GM21529 (cell line): ENCODE data around the gene BPIFA1.

Experiments used
- ATAC-seq: cut with Tn5 transposase; IDR thresholded peaks from one replicate; pipeline ENCODE4 v1.9.1; 2021; ENCODE audit not compliant: unreplicated experiment

BPIFA1 gene

DNA sequence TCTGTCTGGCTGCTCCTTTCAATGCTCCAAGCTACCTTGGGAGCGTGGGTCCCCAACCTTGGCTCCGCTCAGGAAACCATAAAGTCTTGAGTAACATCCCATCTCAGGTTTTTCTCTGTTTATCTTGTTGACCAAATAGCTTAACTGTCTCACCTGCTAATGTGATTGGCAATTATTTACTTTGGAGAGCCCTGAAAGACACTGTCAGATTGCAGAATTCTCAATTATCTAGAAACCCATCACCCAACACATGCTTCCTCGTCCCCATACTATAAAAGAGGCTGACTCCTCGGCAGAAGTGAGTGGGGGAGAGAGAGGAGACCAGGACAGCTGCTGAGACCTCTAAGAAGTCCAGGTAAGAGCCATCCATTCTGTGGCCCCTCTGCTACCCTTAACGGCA is at the start of gene BPIFA1:
BPIFA1 (plus strand) TSS at position 301 of the 400 bp plus-strand sequence. CDS start 1,716 bp downstream, outside the sequence.
- no peak for ATAC-seq

DNA sequence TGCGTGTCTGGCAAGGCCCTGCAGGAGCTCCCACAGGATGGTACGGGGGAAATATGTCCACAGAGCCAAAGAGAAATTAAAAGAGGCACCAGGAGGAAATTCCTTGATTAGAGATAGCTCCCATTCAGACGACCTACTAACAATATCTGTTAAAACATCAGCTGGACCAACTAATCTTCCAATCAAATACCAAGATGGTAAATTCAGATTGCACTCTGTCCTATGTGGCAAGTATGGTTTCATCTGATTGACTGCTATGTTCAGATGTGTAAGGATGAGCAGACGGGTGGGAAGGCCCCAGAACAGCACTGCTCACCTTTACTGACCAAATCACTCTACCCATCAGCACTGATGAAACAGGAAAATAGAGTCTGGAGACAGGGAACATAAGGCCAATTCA is 48.3 kb upstream of the BPIFA1 start:
- ATAC-seq, result no peak

DNA sequence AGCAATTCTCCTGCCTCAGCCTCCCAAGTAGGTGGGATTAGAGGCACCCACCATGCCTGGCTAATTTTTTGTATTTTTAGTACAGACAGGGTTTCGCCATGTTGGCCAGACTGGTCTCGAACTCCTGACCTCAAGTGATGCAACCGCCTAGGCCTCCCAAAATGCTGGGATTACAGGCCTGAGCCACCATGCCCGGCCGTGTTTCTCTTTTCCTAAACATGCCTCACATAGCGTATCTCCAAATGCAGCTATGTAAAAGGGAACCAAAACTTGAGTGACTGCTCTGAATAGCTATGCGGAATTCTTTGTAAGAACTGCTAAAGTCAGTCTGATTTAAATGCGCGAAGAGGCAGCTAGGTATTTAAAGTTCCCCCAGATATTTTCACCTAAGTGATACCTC is 47.4 kb upstream of the BPIFA1 start:
- no peak for ATAC-seq

DNA sequence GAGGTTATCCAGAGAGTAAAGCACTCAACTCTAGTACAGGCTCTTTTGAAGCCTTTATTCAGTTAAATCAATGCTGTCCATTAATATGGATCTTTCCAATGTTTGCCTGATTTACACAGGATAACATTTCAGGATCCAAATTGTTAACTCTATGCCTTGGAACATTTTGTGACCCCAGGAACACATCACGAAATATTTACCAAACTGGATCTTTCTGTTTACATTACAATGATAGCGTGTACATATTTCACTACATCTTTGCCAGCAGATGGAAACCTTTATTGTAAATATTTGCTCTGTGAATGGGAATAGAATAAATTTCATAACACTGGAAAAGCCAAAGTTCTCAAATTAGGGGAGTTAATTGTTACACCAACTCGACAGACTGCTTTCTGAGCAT is 44.3 kb upstream of the BPIFA1 start:
- ATAC-seq, result no peak

DNA sequence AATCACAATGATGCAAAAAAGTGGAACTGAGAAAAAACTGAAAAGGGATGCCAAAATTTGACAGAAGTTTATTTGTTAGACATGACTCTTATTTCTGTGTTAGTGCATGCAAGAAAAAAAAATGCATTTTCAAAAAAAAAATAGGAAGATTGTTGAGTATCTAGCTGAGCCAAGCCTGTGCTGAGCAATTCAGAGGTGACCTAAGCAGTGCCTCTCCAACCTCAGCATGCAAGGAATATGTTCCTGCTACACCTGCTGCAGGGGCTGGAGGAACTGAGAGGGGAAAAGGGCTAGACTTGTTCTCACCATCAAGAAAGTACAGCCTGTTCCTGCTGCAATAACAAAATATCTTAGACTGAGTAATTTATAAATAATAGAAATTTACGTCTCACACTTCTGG is 43.8 kb upstream of the BPIFA1 start:
- ATAC-seq, result no peak

DNA sequence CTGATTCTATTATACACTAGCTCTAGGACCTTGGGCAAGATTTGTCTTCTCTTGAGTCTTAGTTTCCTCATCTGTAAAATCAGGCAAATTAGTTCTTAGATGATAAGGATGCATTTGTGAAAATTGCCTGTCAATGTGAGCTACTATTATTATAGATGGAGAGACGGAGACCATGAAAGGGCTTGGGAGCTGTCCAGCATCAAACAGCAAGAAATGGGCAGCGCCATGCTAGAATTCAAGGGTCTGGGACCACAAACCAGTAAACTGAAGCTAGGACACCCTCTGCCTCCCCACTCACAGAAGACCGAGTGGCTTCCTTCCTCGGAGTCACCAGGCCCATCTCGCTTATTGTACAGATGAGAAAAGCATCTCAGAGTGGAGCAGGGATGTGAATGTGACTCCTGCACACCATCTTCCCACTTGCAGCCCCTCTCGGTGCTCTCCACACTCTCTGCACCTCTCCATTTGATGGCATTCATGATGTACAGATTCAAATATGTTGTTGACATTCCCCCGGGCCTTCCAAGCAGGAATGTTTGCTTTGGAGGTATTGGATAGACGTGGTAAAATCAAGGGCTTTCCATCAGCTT is 42.8 kb upstream of the BPIFA1 start:
- no peak for ATAC-seq

DNA sequence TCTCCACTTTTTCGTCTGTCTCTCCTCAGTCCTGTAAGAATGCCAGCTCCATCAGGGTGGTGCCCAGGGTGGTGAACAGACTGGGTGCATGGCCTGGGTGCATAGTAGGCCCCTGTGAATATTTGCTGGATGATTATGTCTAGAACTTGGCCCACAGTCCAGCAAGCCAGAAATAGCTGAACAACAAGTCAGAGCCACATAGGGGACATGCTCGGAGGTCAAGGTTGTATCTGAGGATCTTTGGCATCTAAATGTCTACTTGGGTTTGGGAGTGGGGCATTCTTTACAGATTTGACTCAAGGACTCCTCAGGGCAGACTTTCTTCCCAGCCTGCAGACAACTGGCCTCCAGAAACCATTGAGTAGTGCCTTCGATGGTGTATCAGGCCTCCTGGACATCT is 36.8 kb upstream of the BPIFA1 start:
- no peak for ATAC-seq

DNA sequence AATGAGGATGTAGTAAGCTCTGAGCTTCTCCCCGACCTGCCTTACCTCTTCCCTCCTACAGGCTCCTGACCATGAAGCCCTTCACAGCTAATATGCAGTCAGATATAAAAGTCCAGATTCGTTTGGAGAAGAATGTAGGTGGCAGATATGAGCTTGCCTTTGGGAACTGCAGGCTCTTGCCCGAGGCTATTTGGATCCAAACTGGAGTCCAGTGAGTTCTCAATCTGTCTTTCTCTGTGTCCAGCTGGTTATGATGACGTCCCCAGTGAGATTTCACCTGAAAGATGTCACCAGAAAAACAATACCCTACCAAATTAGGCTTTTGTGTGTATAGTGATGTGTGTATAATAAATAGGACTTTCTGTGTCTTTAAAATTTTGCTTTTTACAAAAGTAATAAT is 33.3 kb upstream of the BPIFA1 start:
- no peak for ATAC-seq

DNA sequence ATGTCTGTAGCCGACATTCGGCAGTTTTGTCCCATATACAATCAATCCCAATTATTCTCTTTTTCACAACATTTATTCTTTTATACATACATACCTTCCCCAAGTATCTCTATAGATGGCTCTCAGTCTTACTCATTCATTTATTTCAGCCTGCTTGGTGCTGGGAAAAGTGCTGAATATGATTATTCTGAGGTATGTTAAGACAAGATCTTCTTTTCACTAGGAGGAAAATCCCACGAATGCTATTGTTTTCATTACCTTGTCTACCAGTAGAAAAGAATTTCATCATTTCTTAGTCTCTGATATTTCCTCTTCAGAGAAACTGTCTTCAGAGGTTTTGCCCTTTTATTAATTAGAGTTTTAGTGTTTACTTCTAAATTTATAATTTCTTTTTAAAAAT is 32.4 kb upstream of the BPIFA1 start:
- ATAC-seq, result no peak

DNA sequence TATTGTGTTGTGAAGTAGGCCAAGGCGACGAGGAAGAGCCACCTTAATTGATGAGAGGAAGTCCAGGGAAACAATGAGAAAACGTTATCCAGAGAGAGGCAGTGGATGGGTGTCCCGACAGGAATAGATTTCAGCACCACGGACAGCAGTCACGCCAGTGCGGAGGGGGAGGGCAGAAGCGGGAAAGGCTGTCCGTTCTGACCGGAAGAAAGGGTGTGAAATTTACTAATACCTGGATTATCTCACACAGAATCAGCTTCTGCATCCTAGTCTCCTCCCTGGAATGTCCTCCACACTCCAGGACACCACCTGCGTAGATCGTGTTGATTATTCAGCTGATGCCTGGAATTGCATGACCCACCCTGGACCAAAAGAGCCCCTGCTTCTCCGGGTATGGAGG is 26.0 kb upstream of the BPIFA1 start:
- ATAC-seq, result no peak

DNA sequence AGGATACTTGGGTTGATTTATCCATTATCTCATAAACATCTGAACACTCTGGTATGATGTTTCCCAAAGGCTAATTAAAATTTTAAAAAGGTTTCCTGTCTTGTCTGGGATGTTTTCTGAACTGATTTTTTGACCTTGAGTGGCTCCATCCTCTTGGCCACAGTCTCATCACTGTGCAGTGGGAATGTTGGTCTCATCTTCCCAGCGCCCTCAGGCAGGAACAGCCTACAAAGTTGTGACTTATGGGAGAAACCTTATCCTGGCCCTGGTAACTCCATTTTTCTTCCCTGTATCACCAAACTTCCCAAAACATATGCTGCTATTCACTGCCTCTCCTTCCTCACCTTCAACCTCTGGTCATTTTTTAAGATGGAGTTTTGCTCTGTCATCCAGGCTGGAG is 25.4 kb upstream of the BPIFA1 start:
- ATAC-seq, result no peak

DNA sequence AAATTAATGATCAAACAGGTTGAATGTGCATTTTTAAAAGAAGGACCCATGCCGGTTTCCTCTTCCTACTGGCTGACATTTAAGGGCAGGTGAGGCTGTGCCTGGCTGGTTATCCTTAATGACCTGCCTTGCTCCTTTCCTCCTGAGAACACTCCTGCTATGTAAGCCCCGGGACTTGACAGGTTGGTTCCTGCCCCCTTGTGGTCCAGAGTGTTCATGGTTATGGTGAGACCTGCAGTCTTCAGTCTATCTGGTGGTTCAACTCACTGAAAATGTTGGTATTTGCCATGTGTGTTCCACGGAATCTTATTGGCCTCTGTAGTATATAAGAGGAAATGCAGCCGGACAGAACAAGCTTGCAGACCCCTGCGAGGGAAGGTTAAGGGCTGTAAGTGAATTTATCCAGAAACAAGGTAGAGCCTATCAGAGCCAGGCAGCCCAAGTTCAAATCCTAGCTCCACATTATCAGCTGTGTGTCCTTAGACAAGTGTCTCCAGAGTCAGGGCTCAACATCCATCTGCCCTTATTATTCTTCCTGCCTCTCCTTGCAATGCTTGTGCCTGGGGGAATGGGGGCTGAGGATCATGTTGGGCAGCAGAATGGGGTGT is 23.9 kb upstream of the BPIFA1 start:
- ATAC-seq, result no peak

DNA sequence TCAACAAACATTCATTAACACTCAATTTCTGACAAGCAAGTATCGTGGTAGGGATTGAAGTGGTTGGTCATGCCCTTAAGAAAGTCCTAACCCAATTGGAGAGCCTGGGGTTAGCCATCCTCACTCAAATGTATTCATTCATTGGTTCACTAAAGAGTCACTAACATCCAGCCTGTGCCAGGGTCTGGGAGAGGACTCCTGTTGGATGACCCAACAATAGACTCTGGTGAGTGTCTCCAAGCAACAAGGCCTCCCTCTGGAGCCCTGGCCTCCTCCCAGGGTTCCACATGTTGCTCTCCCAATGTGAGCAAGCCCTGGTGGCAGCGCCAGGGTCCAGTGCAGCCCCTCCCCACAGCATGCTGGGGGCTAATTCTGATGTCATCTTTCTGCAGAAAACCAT is 18.7 kb upstream of the BPIFA1 start, which contains the start of gene BPIFA3:
BPIFA3 (plus strand) TSS at position 301 of the 400 bp plus-strand sequence. CDS start 185 bp downstream, outside the sequence.
- ATAC-seq, result no peak

DNA sequence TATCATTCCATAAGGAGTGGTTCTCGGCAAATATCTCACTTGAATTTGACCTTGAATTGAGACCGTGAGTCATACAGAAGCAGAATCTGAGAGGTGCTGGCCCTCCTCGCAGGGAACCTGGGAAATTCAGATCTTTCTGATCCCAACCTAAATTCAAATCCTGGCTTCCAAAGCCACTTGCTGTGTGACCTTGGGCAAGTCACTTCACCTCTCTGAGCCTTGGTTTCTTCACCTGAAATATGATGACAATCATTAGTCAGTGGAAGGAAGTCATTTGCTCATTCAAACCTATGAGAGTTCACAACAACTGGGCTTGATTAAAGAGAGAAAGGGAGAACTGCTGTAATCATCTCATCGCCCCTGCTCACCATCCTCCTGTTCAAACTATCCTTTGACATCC is 11.4 kb upstream of the BPIFA1 start:
- ATAC-seq, result no peak

DNA sequence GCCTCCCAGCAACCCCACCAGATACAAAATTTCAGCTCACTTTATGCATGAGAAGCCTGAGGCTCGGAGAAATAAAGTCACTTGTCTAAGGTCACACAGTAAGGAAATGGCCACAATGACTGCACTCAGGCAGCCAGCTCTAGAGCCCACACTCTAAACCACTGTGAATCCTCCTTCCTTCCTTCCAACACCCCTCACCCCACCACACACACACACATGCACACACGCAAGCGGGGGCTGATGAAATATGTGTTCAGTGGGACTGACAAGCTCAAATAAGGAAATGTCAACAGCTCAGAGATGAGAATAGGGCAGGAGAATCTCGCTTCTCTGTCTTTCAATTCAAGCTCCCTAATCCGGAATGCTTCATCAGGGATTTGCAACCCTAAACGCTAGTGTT is 6.0 kb upstream of the BPIFA1 start:
- no peak for ATAC-seq

DNA sequence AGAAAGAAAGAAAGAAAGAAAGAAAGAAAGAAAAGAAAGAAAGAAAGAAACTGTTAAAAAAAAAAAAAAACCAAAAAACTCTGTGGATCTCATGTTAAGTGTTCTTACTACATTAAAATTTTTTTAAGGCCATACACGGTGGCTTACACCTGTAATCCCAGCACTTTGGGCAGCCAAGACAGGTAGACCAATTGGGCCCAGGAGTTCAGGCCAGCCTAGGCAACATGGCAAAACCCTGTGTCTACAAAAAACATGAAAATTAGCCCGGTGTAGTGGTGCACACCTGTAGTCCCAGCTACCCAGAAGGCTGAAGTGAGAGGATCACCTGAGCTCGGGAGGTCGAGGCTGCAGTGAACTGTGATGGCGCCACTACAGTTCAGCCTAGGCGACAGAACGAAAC is 4.6 kb upstream of the BPIFA1 start:
- no peak for ATAC-seq

DNA sequence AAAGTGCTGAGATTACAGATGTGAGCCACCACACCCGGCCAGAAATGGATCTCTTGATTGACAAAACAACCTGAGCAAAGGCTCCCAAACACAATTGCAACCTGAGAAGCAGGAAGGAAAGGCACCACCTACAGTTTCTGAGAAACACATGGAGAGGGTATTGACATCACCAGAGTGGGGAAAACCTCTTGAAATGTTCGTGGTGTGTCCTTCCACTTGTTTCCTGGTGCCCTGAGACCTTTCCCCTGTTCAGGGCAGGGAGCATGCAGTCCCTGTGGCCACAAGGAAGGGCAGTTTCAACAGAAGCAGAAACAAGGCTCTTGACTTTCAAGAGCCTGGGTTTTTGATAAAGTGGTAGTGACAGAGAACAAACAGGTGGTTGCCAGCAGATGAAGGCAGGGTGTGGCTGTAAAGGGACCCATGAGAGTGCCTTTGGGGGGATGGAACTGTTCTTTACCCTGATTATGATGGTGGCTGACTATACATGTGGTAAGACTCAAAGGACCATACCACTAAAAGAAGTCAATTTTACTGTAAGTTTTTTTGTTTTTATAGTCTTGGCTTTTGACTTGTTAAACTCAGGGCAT is 3.2 kb upstream of the BPIFA1 start:
- ATAC-seq, result no peak

DNA sequence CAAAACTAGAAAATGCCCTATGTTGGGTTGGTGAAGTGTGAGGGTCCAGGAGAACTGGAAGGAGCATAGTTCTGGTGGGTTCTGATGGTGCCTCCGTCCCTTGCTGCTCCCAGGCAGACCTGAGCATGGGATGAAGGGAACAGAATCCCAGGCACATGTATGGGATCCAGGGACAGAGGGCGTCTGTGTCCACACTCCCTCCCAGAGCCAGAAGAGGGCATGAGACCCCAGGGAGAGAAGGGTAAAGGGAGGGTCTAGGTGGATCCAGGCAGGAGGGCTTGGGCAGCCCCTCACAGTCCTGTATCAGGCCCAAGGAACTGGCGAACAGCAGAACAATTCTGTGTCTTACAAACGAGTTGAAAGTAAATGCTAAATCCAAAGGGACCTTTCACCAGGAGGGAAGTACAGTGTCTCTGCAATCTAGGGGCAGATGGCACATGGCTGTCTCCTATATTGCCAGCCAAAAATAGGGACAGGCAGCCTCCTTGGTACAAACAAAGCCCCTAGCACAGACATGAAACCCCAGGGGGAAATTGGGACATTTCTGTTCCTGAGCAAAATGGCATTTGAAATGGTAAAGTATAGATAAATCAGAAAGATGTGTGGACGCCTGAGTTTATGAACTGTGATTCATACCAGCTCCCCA is 2.5 kb upstream of the BPIFA1 start:
- no peak for ATAC-seq

DNA sequence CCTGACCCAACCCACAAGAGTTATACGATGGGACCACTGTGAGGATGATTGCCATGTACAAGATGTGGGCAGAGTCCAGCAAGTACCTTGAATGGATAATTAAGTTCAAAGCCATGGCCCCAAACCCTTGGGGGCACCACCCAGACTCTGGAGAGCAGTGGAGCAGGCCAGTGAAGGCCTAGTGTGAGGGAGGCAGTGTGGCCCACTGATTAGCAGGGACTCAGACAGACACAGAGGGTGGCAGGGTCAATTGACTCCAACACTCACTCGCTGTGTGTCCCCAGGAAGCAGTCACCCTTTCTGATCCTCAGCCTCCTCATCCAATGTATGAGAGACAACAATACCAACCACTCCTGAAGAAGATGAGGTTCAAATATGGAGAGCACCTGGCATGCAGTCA is 1.7 kb upstream of the BPIFA1 start:
- no peak for ATAC-seq

DNA sequence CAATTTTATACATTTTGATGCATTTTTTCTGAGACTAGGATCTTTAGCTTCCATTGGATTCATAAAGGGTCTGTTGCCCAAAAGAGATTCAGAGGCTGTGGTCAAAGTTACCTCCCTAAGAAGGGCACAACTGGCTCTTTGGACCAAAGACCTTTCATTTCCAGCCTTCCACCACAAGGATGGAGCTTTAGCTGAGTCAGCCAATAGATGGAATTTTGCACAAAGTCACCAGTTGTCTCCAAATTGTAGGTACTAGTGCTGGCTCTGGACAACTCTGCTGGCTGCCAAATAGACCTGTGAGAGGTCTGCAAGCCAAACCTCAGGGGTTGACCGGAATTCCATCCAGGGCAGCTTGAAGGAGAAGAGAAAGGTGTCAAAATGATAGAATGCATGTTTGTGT is 555 bp downstream of the BPIFA1 start:
- ATAC-seq, result no peak

DNA sequence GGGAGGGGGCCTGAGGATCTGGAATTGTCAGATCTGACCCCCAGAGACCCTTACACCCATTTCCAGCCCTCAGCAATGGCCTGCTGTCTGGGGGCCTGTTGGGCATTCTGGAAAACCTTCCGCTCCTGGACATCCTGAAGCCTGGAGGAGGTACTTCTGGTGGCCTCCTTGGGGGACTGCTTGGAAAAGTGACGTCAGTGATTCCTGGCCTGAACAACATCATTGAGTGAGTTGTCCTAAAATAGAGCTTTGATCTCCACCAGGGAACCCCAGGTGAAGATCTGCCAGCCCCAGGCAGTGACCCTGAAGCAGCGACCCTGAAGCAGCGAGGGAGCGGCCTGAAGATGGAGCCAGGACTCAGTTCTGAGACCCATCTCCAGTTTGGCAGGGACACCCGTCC is 2.2 kb downstream of the BPIFA1 start:
- no peak for ATAC-seq

DNA sequence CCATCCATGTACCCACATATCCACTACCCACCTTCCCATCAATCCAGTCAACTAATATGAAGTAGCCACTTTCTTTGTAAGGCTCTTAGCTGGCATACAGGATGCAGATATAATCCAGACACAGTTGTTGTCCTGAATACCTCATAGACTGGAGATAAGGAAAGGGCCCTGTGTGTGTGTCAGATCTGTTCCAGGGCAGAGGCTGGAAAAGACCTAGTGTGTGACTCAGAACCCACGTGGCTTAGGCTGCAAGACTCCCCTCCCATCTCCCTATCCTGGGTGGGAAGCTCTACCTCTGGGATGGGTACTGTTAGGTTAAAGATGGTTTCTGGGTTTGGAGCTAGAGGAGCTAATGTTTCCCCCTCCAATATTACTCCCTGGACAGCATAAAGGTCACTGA is 3.6 kb downstream of the BPIFA1 start:
- ATAC-seq, result no peak
